Jurkat, Clone E6-1 (cell line): ENCODE data around the gene TSR1. TPM values are rescaled to one million over a fixed set of nuclear protein-coding genes. Genes with fewer than 3 reads are reported as not detected.
A peak's percentile ranks its signal among the peaks of the same experiment; 100 is the strongest.

Experiments used
- DNase-seq: peaks from one replicate; pipeline ENCODE4 v3.0.0-alpha.2; 2011; ENCODE audit warnings: low read depth, low spot score
- H3K4me3 ChIP-seq: 2 replicates; pipeline ENCODE4 v1.5.1; 2011; ENCODE audit warnings: mild to moderate bottlenecking, low read length, control low read depth, moderate library complexity
- polyA plus RNA-seq: library from polyadenylated mRNA; unstranded; fragments of >200 nt; gene quantifications from one replicate; pipeline ENCODE4 v1.2.1, GENCODE V29; 2012; ENCODE audit warnings: missing spikeins; ENCODE audit not compliant: insufficient read length, insufficient read depth

Gene TSR1
- polyA plus RNA-seq = 70.8 TPM

DNA sequence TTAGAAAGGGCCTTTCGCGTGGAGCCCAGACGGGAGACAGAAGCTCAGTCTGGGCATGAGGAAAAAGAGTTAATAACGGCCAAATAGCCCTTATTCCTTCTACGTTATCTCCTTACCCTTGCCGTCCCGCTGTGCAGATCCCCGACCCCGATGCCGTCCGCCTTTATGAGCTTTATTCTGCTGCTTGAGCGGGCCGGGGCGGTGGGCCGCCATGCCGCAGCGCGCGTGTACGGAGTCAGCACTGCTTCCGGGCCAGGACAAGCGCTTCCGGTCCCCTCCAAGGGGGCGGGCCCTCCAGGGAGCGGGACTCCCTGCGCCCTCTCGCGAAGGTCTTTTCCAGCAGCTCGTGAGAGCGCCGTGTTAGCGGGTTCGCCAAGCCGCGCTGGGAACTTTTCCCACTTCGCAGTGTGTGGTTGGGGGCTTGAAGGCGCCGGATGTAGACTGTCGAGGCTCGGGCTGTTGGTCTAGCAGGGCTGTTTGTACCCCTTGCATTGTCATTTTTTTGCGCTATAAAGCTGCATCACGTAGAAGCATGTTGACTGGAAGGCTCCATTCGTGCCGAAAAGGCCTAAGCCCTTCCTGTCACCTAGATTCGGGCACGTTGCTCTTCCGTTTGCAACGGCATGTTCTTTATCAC lies at the start of gene TSR1:
Gene TSR1 (minus strand): TSS at position 243 of the 637 bp plus-strand sequence. CDS start 30 bp downstream, at position 213.
- DNase-seq = peak; percentile 89
- H3K4me3 ChIP-seq = peak within 1 kb of the TSS; percentile 84

DNA sequence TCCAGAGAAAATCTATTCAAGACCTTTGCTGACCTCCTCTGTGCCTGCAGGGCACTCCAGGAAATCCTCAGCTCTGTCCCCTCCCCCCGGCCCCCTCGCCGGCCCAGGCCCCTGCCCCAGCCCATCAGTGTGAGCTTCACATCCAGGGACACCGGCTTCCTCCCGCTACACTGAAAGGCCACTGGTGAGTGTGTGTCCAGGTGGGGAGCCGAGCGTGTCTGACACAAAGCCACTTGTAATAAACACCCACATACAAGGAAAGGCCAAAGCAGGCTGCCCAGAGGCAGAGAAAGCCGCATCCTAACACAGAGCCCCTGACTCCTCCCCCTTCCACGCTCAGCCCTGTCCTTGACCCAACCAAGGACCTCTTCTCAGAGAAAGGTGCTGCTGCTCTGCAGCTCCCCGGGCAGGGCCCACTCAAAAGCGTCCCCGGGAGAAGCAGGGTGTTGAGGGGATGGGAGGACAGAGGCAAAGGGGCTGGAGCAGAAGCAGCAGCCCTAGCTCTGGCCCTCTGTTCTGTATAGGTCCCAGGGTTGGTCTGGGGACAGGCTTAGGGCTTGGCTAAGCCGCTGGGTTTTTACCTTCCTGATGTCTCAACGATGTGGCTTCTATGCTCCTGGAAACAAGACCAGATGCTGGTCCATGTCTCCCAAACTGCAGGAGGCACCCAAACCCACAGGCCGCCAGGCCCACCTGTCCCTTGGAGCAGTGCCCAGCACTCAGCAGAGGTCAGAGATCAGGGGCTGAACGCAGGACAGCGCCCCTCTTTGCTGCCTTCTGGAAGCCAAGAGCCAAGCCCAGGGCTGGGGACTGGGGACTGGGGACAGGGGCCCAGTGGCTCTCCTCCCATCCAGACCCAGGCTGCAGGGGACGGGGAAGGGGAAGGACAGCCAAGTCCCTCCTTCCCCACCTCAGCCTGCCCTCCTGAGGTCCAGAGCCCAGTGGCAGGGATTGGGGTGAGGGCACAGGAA lies 49.3 kb upstream of the TSR1 start:
- no peak for DNase-seq
- no peak overlapping the region for H3K4me3 ChIP-seq

- no peak overlapping the region for H3K4me3 ChIP-seq
- DNase-seq = no peak
Measured at GRCh38 chr17:2384439-2385127, 48.3 kb upstream of the TSR1 start.

DNA sequence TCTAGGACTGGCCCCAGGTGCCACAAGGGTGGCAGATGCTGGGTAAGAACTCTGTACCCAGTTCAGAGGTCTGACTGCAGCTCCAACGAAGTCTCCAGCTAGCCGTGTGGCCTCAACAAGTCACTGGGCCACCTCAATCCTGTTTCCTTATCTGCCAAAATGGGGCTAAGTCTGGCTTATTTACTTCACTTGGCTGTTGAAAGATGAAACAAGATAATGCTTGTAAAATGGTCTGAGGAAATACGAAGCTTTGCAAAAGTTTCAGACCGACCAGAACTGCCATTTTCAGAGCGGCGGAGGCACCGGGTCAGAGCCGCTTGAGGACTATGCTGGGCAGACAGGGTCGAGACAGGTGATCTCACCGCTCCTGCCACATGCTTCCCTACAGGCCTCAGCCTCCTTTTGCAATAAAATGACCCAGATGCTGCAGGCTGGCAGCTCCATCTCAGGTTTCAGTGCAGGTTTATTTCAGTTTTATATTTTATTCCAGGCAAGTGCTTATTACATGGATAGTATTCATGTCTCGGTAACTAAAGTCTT lies 47.4 kb upstream of the TSR1 start:
- no peak for DNase-seq
- H3K4me3 ChIP-seq = no peak overlapping the region

DNA sequence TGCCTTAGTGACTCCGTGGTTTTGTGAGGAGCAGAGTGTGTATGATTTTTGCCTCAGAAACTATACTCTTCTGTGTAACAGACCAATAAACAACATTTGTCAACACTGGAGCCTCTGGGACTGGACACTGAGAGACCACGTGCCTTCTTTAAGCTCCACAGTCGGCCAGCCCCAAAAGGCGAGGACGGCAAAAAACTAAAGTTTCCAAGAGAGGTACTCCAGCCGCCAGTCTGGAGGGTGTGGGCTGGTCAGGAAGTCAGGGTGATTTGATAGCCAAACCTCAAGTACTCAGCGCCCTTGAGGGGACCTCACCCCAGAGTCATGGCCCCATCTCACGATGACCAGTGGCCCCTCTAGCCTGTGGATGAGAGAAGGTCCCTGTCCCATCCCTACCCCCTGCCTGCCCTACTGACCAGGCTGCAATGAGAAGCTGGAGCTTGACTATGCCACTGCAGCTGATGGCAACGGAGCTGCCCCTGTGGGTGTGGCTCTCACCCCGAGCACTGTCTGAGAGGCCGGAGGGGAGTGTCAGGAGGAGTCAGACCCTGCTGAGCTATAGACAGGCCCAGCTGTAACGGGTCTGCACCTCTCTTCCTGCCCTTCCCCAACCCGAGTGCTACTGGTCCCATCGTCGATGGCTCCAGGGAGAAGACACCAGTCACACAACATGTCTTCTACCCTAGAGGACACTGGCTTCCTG lies 44.8 kb upstream of the TSR1 start:
- no peak overlapping the region for H3K4me3 ChIP-seq
- DNase-seq = no peak

GRCh38 chr17:2380226-2380922 lies 44.1 kb upstream of the TSR1 start:
- no peak for DNase-seq
- H3K4me3 ChIP-seq = no peak overlapping the region

GRCh38 chr17:2379489-2380225 lies 43.4 kb upstream of the TSR1 start:
- H3K4me3 ChIP-seq = no peak overlapping the region
- no peak for DNase-seq

- no peak for DNase-seq
Measured at GRCh38 chr17:2378905-2379304, 42.6 kb upstream of the TSR1 start.

GRCh38 chr17:2377659-2378058 lies 41.4 kb upstream of the TSR1 start:
- DNase-seq = no peak
- no peak overlapping the region for H3K4me3 ChIP-seq

More at GRCh38 chr17:2378905-2379304, 42.6 kb upstream of the TSR1 start:
- H3K4me3 ChIP-seq = no peak overlapping the region

DNA sequence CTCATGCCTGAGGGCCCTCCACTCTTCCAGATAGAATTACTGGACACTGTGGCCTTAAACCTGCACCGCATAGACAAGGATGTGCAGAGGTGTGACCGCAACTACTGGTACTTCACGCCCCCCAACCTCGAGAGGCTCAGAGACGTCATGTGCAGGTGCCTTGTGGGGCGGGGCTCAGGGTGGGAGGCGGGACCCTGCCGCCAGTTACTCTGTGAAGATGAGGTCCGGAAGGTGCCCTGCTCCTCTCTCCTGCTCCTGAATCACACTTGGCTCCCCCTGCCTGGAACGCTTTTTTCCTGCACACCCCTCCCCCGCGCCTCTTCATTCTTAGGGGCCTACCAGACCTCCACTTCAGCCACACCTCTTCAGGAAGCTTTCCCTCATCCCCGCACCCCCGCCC lies 39.9 kb upstream of the TSR1 start:
- H3K4me3 ChIP-seq = no peak overlapping the region
- no peak for DNase-seq

GRCh38 chr17:2375406-2375805 lies 39.1 kb upstream of the TSR1 start:
- H3K4me3 ChIP-seq = no peak overlapping the region
- no peak for DNase-seq

GRCh38 chr17:2374549-2375285 lies 38.5 kb upstream of the TSR1 start:
- no peak for DNase-seq
- H3K4me3 ChIP-seq = no peak overlapping the region

DNA sequence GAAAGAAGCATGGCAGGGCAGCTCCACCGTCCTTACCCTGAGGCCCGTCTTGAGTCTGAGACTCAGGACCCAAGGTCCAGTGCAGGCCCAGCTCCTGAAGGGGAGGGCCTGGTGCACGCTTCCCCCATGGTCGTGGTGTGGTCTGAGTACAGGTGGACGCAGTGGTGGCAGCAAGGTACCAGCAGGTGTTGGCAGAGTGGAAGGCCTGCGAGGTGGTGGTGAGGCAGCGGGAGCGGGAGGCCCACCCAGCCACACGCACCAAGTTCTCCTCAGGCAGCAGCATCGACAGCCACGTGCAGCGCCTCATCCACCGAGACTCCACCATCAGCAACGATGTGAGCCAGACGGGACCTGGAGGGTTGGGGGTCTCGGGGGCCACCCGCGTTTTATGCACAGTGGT lies 36.9 kb upstream of the TSR1 start:
- no peak for DNase-seq
- no peak overlapping the region for H3K4me3 ChIP-seq

DNA sequence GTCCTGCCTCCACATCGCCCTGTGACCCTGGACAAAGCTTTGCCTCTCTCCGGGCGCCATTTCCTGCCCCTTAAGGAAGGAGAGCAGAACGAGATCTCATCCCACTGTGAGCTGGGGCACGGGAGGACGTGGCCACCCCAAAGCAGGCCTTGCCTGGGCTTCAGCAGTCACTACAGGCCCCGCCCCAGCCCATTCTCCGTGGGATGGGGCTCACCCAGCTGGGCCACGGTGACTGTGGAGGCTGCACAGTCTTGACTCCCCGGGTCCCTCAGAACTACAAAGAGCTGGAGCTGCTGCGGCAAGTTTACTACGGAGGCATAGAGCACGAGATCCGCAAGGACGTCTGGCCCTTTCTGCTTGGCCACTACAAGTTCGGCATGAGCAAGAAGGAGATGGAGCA lies 36.4 kb upstream of the TSR1 start:
- DNase-seq = no peak
- no peak overlapping the region for H3K4me3 ChIP-seq

DNA sequence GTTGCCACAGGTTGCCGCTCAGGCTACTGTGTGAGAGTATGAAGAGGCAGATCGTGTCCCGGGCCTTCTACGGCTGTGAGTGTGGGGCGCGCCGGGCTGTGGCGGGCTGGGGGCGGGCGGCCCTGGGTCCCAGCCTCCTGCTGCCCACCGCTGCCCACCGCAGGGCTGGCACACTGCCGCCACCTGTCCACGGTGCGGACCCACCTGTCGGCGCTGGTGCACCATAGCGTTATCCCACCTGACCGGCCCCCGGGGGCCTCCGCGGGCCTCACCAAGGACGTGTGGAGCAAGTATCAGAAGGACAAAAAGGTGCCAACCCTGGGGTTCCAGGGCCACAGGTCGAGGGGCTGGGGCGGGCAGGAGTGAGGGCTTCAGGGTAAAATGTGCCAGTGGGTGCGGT lies 35.9 kb upstream of the TSR1 start:
- DNase-seq = no peak
- no peak overlapping the region for H3K4me3 ChIP-seq

- H3K4me3 ChIP-seq = no peak overlapping the region
- DNase-seq = no peak
Measured at GRCh38 chr17:2371183-2372130, 35.2 kb upstream of the TSR1 start.
